Activated CD4-positive, alpha-beta T cell treated with anti-CD3 and anti-CD28 coated beads for 24 hours (primary cell): ENCODE measurements around the gene MARCKS.

Experiments
- DNase-seq, 2 donors: peaks; one replicate each; pipeline ENCODE4 v3.0.0-alpha.2; 2020; ENCODE audit warnings: low read depth in 2 of 2

Gene MARCKS, protein sequence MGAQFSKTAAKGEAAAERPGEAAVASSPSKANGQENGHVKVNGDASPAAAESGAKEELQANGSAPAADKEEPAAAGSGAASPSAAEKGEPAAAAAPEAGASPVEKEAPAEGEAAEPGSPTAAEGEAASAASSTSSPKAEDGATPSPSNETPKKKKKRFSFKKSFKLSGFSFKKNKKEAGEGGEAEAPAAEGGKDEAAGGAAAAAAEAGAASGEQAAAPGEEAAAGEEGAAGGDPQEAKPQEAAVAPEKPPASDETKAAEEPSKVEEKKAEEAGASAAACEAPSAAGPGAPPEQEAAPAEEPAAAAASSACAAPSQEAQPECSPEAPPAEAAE

DNA sequence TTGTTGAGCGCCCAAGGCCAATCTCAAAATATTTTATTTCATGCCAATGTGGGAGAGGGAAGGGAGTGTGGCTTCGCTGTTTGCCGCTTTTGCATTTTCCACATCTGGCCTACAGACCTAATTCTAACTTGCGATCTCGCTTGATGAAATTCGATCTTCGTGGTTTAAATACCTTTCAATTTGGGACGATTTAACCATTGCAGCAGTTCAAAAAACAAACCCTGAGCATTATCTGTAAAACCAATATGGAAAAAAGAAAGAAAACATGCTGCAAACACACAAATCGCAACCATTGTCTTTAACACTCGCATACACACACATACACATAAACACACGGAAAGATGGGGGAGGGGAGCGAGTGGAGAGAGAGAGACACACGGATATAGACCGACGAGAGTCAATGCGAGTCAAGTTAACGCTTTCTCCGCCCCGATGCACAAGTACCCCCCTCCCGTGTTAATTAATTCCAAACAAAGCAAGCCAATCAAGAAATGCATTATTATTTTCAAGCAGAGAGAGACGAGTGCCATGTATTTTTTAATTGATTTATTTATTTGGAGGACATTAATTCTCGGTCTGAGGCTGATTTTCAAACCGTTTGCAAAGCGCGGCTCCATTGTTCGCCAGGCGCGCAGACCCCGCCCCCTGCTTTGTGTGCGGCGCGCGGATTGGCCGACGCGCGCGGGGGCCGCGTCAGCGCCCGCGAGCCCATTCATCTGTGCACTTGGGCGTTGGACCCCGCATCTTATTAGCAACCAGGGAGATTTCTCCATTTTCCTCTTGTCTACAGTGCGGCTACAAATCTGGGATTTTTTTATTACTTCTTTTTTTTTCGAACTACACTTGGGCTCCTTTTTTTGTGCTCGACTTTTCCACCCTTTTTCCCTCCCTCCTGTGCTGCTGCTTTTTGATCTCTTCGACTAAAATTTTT lies at the start of gene MARCKS:
TSS of gene MARCKS (plus strand) at position 721 of the 931 bp plus-strand sequence. CDS start 401 bp downstream, outside the sequence.
- no peak for DNase-seq

DNA sequence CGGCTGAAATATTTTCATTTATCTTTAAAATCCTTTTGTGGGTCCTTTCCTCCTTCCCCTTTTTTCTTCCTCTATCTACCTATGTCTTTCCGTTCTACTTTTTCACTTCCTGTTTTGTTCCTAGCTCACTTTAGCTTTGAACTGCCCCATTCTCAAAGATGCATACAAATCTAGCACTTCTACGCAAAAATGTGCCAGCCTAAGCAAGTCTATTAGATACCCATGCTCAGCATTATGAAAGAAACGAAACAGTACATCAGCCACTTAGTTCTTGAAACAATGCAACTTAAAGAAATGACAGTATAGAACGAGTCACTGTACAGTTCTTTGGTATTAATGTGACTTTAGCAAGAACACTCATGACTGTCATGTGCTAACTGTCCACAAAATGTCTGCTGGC lies 47.3 kb upstream of the MARCKS start:
- DNase-seq: no peak

DNA sequence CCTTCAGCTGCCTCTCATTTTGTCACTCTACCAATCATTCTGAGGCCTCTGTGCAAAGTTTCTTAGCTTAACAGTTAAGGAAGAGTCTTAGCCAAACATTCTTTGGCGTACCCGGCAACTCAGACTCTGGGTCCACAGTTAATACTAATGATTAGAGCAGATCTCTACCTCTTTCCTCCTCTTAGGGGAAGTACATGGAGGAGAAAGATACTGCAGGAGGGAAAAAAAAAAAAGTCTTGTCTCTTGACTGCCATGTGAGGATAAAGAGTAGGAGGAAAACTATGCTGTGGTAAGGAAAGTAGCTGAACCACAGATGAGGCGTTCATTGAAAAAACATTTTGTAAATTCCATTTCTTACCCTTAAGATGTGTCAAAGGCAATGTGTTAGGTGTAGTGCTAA lies 44.0 kb upstream of the MARCKS start:
- DNase-seq: no peak

DNA sequence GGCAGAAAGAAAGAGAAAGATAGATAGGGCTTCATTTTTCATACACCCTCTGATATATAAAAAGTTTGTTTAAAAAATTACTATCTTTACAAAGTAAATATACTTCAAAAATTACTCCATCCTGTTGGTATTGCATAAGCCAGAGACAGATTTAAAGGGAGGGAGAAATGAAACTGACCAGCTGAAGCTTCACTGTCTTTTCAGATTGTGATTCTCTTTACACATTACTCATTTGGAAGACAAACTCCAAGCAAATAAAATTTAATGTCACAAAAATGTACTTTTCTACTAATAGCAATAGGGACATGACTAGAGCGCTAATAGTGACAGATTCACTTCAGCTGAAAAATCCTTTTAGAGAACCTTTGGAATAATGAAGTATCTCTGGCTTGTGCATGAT lies 38.6 kb upstream of the MARCKS start:
- DNase-seq: no peak

DNA sequence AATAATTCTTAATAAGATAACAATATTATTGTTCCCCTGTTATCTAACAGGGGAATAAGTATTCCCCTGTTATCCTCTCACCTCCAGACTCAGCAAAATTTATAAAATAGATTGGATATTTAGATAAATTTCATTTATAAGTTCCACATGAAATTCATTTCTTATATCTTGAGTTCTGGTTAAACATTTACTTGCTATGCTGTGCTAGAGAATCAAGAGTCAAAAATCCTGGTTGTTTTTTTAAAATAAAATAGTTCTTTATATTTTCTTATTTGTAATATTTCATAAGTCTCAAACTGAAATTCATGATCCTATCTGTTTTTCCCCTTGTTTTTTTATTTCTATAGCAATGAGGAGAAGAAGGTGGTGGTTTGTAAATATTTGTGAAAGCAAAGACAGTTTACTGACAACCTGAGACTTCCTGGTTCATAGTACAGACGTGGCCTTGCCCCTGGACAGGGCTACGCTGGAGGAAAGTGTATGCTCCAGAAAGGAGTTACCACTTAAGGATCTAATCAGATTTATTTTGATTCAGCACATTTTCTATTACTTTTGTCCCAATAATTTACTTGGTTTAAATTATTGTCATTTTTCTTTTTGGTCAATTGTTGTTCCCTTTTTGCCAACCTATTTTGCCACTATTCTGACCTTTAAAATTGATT lies 37.8 kb upstream of the MARCKS start:
- no peak for DNase-seq

DNA sequence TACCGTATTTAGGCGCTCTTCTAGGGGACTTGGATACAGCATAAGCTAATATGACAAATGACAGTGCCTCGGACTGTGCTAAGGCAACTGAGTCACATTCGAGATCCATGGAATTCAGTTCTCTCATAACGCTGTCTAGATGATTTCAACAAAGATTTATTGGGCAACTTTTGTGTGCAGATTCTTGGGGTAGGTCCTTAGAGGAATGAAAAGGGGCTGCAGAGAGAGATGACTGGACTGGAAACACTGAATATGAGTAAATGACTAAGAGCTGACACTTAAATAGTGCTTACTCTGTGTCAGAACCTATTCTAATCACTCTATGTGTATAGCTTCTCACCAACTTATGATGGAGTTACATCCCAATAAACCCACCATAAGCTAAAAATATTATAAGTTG lies 36.4 kb upstream of the MARCKS start:
- DNase-seq: no peak

DNA sequence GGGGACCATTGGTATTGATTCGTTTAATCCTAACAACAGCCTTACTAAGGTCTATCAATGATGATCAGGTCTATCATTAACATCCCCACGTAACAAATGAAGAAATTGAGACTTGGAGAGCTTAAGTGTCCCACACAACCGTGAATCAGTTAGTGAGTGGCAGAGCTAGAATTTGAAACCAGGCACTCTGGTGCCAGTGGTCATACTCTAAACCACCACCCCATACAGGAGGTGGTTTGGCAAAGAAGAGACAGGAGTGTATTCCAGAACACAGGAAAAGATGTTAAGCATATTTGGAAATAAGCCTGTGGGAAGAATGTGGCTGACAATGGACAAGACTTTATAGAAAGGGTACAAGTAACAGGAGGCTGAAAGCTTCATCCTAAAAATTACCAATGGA lies 35.7 kb upstream of the MARCKS start:
- no peak for DNase-seq

DNA sequence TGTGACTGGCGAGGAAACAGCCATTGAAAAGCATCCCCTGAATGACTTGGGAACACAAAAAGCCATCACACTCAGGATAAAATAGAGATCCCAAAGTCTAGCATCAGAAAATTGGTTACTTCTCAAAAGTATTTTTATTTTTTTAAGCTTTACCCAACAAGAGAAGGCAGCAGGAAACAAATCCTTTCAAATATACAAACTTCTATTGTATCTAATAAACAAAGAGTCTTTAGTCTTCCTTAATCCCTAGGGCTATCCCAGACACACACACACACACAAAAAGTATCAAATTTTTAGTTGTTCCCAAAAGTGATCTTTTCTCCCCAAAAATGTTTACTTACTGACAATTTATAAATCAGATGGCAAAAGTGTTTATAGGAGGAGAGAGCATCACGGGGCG lies 33.2 kb upstream of the MARCKS start:
- DNase-seq: no peak

DNA sequence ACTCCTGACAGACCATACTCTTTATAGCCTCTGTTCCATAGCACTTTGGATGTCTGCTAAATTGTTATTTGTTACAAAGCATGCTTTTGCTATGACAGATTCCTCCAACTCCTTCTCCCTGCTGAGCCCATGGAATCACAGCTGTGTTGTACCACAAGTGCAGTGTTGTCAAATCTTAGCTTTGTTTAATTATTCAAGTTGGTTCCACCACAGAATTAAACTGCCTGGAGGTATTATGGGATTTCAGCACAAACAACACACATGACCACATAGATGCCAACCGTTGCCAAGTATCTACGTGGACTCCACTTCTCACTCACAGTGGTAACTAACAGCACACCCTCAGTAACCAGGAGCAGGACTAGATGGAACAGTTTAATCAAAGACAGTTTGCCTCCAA lies 32.7 kb upstream of the MARCKS start:
- no peak for DNase-seq

DNA sequence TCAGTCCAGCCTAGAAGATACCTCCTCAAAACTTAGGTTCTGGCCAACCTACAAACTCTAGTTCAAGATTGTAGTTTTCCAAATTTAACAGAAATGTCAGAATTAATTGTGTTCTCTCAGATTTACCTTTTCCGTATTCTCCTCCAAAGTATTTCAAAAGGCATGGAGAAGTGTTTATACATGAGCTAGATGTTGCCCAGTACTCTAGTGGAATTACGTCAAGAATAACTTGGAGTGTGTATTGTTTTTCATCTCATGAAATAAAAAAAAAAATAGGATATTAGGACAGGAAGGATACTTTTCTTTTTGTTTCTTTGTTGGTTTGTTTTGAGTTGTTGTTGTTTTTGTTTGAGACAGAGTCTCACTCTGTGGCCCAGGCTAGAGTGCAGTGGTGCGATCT lies 32.3 kb upstream of the MARCKS start:
- no peak for DNase-seq

DNA sequence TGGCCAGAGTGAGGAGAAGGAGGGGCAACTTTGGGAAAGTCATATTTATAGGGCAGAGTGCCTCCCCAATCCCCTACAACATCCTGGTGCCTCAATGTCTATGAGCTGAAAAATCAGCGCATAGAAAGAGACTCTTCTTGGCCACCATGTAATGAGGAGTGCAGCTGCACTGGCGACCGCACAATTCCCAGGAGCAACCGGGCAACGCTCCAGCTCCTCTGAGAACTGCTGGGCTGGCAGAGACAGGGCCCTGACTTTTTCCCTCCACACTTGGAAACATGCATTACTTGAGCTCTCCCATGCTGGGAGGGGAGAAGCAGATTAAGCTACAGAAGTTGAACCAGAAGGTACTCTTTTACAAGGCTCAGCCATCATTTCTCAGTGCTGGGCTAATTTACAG lies 31.4 kb upstream of the MARCKS start:
- DNase-seq: no peak

DNA sequence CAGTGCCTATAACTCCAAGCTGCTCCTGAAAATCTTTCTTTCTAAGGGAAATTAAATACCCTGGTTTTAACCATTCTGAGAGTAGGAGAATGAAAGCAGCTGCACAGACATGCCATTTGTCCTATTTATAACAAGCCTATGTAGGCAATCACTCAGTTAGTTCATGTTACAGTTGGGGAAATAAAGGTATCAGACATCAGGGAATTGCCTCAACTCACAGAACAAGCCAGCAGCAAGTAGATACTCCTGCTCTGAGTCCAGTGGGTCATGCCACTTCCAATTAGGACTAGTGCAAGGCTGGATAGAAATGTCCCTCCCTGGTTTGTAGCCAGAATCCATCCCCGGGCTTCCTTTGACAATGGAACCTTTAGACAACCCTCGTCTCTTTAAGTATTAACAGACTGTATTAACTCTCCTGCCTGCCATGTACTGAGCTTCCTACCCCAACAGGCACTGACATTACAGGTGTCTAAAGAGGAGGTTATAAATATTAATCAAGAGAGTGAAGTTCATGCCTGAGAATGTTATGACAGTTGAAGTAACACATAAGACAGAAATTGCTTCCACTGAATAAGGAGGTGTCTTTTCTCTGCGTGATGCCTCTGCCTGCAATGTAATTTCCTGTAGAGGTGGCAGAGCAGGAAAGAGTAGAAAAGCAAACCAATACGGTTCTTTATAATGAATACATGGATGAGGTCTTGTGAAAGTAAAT lies 28.0 kb upstream of the MARCKS start:
- DNase-seq: no peak

DNA sequence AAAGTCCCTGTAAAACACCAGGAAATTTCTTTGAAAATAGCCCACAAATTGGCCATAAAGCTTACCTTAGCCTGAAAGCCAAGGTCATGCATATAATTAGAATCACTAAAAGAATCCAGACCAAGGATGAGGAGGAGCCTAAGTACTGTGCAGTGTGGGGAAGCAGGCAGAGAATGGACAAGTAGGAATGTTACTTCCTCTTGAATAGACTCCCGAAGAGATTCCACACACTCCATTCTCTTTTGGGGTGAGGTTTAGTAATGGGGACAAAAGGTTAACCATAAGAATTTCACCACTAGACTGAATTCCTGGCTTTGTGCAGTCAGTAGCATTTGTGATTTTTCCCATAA lies 27.5 kb upstream of the MARCKS start:
- DNase-seq: no peak

DNA sequence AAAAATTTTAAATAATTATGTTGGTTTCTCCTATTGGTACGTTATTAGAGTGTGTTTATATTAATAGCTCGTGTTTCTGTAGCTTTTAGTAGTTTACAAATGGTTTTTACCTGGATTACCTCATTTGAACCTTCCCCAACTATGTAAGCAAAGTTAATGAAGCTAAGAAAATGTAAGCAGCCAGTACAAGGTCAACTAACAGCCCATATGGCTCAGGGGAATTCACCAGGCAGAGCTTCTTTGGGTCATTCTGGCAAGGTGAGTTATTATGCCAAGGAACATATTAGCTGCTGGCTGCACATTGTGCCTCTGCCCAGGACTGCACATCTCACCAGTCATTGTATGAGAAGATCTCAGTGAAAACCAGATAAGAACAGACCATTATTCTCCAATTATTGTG lies 27.0 kb upstream of the MARCKS start:
- no peak for DNase-seq

DNA sequence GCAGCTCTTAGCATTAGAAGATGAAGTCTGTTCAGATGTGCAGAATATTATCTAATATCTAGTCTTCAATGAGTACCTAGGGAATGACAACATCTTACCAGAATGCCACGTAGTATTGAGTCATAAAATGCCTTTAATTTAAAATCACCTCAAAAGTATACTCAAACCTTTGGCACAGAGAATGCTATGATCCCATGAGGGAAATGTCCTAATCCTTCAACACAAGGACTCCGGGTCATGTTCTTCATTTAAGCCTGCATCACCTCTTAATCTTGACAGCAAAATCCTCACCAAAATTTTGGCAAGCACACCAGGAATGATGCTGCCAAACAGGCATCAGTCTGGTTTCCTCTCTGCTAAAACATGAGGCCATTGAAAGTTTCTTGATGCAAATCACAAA lies 23.6 kb upstream of the MARCKS start:
- no peak for DNase-seq

DNA sequence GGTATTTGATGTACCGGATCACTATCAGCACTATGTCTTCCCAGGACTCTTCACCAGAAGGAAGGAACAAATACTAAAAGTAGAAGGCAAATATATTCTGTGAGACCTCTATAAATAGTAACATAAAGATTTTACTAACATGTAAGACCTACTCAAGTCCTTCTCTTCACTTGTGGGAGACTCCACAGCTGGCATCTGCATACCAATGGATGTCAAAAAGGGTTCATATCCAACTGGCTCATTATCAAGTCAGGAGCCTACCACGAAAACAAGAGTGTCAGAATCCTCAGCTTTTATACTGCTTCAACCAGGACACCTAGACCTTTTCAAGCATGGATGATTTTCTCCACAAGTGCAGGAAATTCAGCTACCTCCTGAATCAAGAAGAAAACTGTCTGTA lies 20.0 kb upstream of the MARCKS start:
- no peak for DNase-seq

DNA sequence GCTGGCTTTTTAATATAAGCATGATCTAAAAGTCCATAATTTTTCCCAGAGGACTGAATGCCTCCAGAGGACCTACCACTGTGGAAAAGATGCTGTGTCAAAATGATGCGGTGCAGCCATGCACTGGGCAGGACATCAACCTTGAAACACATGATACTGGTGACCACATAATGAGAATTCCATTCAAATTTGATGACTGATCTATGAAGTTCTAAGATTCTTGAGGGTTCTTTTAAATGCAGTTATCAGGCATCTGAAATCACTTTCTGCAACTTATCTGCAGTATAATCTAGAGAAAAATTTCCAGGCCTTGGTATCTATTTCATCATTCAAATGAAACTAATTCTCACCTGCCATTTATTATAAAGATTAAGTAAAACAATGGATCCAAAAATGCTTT lies 15.0 kb upstream of the MARCKS start:
- no peak for DNase-seq

DNA sequence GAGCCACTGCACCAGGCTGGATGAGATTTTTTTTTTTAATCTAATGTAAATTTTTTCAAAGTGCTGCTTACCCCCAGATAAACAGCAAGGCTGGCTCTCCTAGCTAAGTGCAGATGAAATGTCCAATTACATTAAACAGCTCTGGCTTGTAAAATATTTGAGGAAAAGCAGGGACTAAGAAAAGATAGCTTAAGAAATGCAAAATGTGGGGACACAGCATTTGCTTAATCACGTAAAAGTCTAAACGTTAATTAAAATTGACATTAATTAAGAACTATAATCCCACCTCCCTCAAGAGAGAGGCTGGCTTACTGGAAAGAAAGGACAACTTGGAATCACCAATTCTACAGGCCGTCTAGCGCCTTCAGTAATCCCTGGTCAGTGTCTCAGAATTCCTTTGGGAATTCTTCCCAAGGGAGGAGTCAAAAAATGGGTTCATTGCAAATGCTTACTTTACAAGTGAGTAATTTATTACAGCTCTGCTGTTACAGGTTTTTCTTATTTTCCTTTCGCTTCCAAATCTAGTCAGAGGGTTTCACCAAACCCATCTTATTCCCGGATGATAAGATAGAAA lies 13.6 kb upstream of the MARCKS start:
- no peak for DNase-seq

DNA sequence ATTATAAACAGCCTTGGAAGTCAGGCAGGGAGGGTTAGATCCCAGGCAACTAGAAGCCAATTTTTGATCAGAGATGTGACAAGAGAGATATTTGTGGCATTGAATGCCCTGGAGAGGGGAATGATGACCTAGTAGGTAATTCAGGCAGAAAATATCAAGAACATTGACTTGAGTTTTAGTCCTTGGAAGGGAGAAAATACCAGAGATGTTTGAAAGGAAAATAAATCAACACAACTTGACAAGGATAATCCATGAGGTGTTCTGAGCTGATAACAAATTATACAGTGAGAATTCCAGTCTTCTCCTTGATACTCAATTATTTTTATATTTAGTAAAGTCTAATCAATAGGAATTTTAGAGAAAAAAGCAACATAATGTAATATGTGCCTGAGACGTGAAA lies 10.6 kb upstream of the MARCKS start:
- DNase-seq: no peak

DNA sequence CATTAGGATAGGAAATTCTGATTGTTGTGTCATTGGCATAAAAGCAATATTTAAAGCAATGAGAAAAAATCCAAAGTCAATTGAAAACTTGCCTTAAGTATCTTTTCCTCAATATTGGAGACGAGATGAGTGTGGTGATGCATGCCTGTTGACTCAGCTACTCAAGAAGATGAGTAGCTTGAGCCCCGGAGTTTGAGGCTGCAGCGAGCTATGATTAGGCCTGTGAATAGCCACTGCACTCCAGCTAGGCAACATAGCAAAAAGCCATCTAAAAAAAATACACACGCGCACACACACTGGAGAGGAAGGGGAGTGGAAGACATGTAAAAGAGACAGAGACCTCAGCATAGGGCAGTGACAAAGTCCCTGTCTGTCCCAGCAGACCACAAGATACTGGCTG lies 9.7 kb upstream of the MARCKS start:
- DNase-seq: no peak

DNA sequence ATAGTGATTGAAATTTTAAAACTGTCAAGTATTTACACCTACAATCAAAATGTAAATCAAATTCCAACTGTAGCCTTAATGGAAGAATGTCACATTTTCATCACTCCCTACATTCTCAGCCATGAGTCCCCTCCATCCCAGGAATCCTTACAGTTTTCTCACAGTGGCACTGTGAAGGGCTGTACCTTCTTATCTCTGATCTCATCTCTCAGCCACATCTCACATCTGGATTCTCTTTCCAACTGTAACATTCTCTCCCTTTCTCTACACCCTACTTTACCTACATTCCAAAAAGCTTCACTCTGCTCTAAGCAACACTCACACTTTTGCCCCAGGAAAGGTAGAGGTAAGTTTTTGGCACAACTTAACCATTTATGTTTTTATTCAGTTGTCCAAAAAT lies 8.9 kb upstream of the MARCKS start:
- DNase-seq: no peak

DNA sequence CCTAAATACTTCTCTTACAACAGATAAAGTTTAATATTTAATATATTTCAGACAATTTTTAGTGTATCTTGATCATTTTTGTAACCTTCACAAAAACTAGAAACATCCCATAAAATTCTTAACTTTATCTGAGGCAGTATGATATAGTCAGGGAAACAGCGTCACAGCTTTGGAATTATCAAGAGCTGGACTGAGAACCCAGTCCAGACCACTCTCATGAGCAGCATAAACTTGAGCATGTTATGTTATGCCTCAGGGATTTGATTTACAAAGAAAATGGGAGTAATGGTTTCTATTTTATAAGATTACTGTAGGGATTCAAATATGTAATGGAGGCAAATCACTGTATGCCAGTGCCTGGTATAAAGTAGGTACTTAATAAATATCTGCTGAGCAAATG lies 8.3 kb upstream of the MARCKS start:
- DNase-seq: no peak
